Neutrophil (primary cell): ENCODE measurements around the gene EGFR.
"Not testable (repeated sequence)": the region's sequence is repeated elsewhere in the genome, so short reads cannot be mapped to it uniquely, and the experiment has no call there.

Experiments used
- H3K27ac ChIP-seq: fragments of 200-600 bp; sonication (generic); 2 replicates; pipeline ENCODE4 v1.5.1; 2016; ENCODE audit warnings: mild to moderate bottlenecking, moderate library complexity
- H3K27me3 ChIP-seq: fragments of 200-600 bp; sonication (generic); 2 replicates; pipeline ENCODE4 v1.6.0; 2016; ENCODE audit warnings: mild to moderate bottlenecking
- H3K36me3 ChIP-seq: fragments of 200-600 bp; sonication (generic); 2 replicates; pipeline ENCODE4 v1.5.1; 2017
- H3K4me1 ChIP-seq, 2 experiments: fragments of 200-600 bp in 1 of 2; sonication (generic) in 1 of 2; 1 replicate in 1 of 2; 2 replicates in 1 of 2; pipeline versions ENCODE4 v1.5.1 to v1.6.1; 2013 to 2016; ENCODE audit warnings: low read depth in 1 of 2, low read length in 1 of 2, mild to moderate bottlenecking in 1 of 2, moderate library complexity in 1 of 2; ENCODE audit not compliant: control insufficient read depth in 1 of 2, insufficient read depth in 1 of 2
- H3K4me3 ChIP-seq, 2 experiments: fragments of 200-600 bp in 1 of 2; sonication (generic) in 1 of 2; 1 replicate in 1 of 2; 2 replicates in 1 of 2; pipeline ENCODE4 v1.5.1; 2013 to 2016; ENCODE audit warnings: low read depth in 1 of 2, low read length in 1 of 2, mild to moderate bottlenecking in 1 of 2, moderate library complexity in 1 of 2
- H3K9me3 ChIP-seq: fragments of 200-600 bp; sonication (generic); 2 replicates; pipeline ENCODE4 v1.5.1; 2016
- TF ChIP-seq, protein P1 (sequence below): fragments of 200-600 bp; sonication (generic); IDR thresholded peaks from 2 replicates; pipeline ENCODE4 v1.5.1; 2016; ENCODE audit warnings: antibody characterized with exemption

Gene EGFR

GRCh38 chr7:55165176-55165861 is 146.5 kb downstream of the EGFR start:
- Histone ChIP-seq H3K27me3 (no peaks in the 10 kb centered on the region), H3K27ac (no peak overlapping the region), H3K4me3 (no peak overlapping the region), H3K4me1 (no peaks in the 10 kb centered on the region), H3K36me3 (no peaks in the 10 kb centered on the region), H3K9me3 (no peaks in the 10 kb centered on the region)
- TF ChIP-seq, protein P1, sequence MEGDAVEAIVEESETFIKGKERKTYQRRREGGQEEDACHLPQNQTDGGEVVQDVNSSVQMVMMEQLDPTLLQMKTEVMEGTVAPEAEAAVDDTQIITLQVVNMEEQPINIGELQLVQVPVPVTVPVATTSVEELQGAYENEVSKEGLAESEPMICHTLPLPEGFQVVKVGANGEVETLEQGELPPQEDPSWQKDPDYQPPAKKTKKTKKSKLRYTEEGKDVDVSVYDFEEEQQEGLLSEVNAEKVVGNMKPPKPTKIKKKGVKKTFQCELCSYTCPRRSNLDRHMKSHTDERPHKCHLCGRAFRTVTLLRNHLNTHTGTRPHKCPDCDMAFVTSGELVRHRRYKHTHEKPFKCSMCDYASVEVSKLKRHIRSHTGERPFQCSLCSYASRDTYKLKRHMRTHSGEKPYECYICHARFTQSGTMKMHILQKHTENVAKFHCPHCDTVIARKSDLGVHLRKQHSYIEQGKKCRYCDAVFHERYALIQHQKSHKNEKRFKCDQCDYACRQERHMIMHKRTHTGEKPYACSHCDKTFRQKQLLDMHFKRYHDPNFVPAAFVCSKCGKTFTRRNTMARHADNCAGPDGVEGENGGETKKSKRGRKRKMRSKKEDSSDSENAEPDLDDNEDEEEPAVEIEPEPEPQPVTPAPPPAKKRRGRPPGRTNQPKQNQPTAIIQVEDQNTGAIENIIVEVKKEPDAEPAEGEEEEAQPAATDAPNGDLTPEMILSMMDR = no peak

DNA sequence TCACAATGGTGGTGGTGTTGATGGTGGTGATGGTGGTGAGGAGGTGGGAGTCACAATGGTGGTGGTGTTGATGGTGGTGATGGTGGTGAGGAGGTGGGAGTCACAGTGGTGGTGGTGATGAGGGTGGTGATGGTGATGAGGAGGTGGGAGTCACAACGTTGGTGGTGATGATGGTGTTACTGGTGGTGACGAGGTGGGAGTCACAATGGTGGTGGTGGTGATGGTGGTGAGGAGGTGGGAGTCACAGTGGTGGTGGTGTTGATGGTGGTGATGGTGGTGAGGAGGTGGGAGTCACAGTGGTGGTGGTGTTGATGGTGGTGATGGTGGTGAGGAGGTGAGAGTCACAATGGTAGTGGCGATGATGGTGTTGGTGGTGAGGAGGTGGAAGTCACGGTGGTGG is 148.5 kb downstream of the EGFR start:
- H3K27ac ChIP-seq, H3K9me3 ChIP-seq, H3K27me3 ChIP-seq, H3K4me3 ChIP-seq, H3K4me1 ChIP-seq, H3K36me3 ChIP-seq: not testable (repeated sequence)

- no peaks in the 10 kb centered on the region for H3K9me3 ChIP-seq
- H3K4me3 ChIP-seq = no peak overlapping the region
- H3K36me3 ChIP-seq = no peaks in the 10 kb centered on the region
- H3K27me3 ChIP-seq = no peaks in the 10 kb centered on the region
- TF ChIP-seq, protein P1 = no peak
- no peak overlapping the region for H3K27ac ChIP-seq
- no peaks in the 10 kb centered on the region for H3K4me1 ChIP-seq
Measured at GRCh38 chr7:55170335-55171069, 151.7 kb downstream of the EGFR start.

GRCh38 chr7:55171157-55171556 is 152.3 kb downstream of the EGFR start:
- Histone ChIP-seq H3K27me3 (no peaks in the 10 kb centered on the region), H3K36me3 (no peaks in the 10 kb centered on the region)

GRCh38 chr7:55172161-55172560 is 153.3 kb downstream of the EGFR start:
- no peak overlapping the region for H3K4me3 ChIP-seq
- TF ChIP-seq, protein P1 = no peak
- no peaks in the 10 kb centered on the region for H3K27me3 ChIP-seq
- H3K27ac ChIP-seq = no peak overlapping the region
- H3K36me3 ChIP-seq = no peaks in the 10 kb centered on the region
- no peaks in the 10 kb centered on the region for H3K4me1 ChIP-seq
- no peaks in the 10 kb centered on the region for H3K9me3 ChIP-seq

More at GRCh38 chr7:55171157-55171556, 152.3 kb downstream of the EGFR start:
- no peak overlapping the region for H3K4me3 ChIP-seq
- TF ChIP-seq, protein P1 = no peak
- no peaks in the 10 kb centered on the region for H3K9me3 ChIP-seq
- H3K4me1 ChIP-seq = no peaks in the 10 kb centered on the region
- no peak overlapping the region for H3K27ac ChIP-seq

- Histone ChIP-seq H3K27me3 (no peaks in the 10 kb centered on the region), H3K27ac (no peak overlapping the region), H3K9me3 (no peaks in the 10 kb centered on the region), H3K4me1 (no peaks in the 10 kb centered on the region), H3K4me3 (no peak overlapping the region), H3K36me3 (no peaks in the 10 kb centered on the region)
- TF ChIP-seq, protein P1 = no peak
Measured at GRCh38 chr7:55172881-55173609, 154.2 kb downstream of the EGFR start.
